ENCODE results near the gene DDR2.

GRCh38 chr1:162719678-162720077, 87.4 kb downstream of the DDR2 start:
- TF ChIP-seq REST (IDR thresholded peaks at IDR 0.05; ENCODE audit: insufficient read depth in 1 of 2, low read depth in 2 of 2, low read length in 2 of 2) (no peak), POLR2AphosphoS5 (IDR thresholded peaks at IDR 0.05; ENCODE audit: low read depth, low read length) (no peak), TAF1 (IDR thresholded peaks at IDR 0.05; ENCODE audit: borderline replicate concordance, insufficient read depth, low read length) (no peak), FOXP2 (optimal IDR thresholded peaks at IDR 0.05; ENCODE audit: borderline replicate concordance, extremely low read depth, extremely low read length, insufficient read depth) (no peak), SIN3A (IDR thresholded peaks at IDR 0.05; ENCODE audit: borderline replicate concordance, insufficient read depth, low read length) (no peak)

Measured in PFSK-1 (cell line).